Spinal cord (tissue), 10 donors: Measurements from ENCODE around the gene RIN2. TPM values are rescaled to one million over a fixed set of nuclear protein-coding genes. Genes with fewer than 3 reads are reported as not detected.

Experiments
- DNase-seq, 6 donors: peaks; one replicate each; pipeline versions ENCODE4 v3.0.0 to v3.0.0-alpha.2; 2013 to 2015; ENCODE audit warnings: low spot score in 6 of 6, low read depth in 4 of 6
- H3K27ac ChIP-seq: one replicate; pipeline ENCODE4 v1.5.1; 2013; ENCODE audit warnings: low read depth, low read length, control low read depth
- H3K27me3 ChIP-seq: one replicate; pipeline ENCODE4 v1.6.1; 2013; ENCODE audit warnings: low read length; ENCODE audit not compliant: control insufficient read depth, insufficient read depth
- H3K36me3 ChIP-seq: one replicate; pipeline ENCODE4 v1.6.1; 2013; ENCODE audit warnings: low read length; ENCODE audit not compliant: control insufficient read depth, insufficient read depth
- H3K4me1 ChIP-seq: one replicate; pipeline ENCODE4 v1.6.1; 2013; ENCODE audit warnings: low read length; ENCODE audit not compliant: control insufficient read depth, insufficient read depth
- H3K4me3 ChIP-seq: one replicate; pipeline ENCODE4 v1.5.1; 2013; ENCODE audit warnings: low read depth, low read length, control low read depth
- H3K9me3 ChIP-seq: one replicate; pipeline ENCODE4 v1.6.1; 2013; ENCODE audit warnings: low read length; ENCODE audit not compliant: control insufficient read depth, insufficient read depth
- WGBS: methylation state at CpG from one replicate; pipeline ENCODE4 v1.1.5; 2013; ENCODE audit warnings: missing lambda C conversion rate; ENCODE audit not compliant: insufficient coverage; 5-methylcytosine and 5-hydroxymethylcytosine counted together
- polyA plus RNA-seq, 2 donors: library from polyadenylated mRNA; unstranded; fragments of 120-200 nt; gene quantifications; one replicate each; pipeline ENCODE4 v1.2.1, GENCODE V29; 2013; ENCODE audit not compliant: insufficient read length in 2 of 2
- total RNA-seq, 2 donors: library from RNA; depleted of rRNA in 1 of 2; stranded (reverse); fragments of 120-200 nt in 1 of 2; fragments of >200 nt in 1 of 2; gene quantifications; one replicate each; pipeline versions ENCODE4 v1.2.3 to v1.2.4, GENCODE V29; 2013 to 2014
- donor health status: healthy.

Gene RIN2
- total and polyA plus RNA-seq, 4 donors: 29.8 to 49.6 (median 31.8) TPM

DNA sequence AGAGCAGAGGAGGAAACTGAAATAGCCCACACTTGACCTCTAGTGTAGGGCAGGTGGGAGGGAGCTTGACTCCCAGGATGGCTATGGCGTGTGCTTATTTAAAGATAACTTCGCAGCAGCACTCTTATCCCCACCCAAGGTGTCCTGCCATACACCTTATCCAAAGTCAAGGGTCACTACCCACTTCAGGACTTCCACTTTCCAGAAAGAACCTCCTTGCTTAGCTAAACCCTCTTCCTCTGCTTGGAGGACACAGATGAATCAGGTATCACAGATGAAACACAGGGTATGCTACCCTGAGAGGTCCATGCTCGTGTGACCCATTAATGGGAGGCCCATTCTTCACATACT is 2.3 kb downstream of the RIN2 start:
- no peak for DNase-seq
- Histone ChIP-seq H3K4me3 (no peak overlapping the region), H3K27me3 (no peaks in the 10 kb centered on the region), H3K36me3 (no peaks in the 10 kb centered on the region), H3K9me3 (no peaks in the 10 kb centered on the region), H3K4me1 (peaks cover 23% of the 10 kb centered on the region), H3K27ac (no peak overlapping the region)
- 100% methylated on average over 2 of the region's 3 CpGs for WGBS

DNA sequence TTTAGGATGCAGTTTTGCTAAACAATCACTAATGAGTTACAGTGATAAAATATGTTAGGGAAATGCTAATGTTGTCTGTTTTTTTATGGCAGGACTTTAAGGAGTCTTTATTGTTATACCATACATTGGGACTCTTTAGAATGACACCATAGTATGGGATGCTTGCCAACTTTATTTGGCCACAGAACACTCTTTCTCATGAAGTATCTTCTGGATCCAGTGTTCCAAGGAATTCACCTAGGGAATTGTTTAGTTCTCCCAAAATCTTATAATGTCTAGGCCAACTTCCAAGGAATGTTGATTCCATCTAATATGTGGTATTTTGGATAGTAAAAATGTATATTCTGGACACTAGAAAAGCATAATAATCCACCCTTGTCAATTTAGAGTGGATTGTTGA is 3.3 kb downstream of the RIN2 start:
- H3K27ac ChIP-seq: no peak overlapping the region
- H3K27me3 ChIP-seq: no peaks in the 10 kb centered on the region
- H3K36me3 ChIP-seq: no peaks in the 10 kb centered on the region
- no peaks in the 10 kb centered on the region for H3K9me3 ChIP-seq
- H3K4me1 ChIP-seq: peaks cover 23% of the 10 kb centered on the region
- no peak overlapping the region for H3K4me3 ChIP-seq
- DNase-seq: no peak

GRCh38 chr20:19761841-19762240 is 3.8 kb downstream of the RIN2 start:
- H3K27ac ChIP-seq: no peak overlapping the region
- H3K9me3 ChIP-seq: no peaks in the 10 kb centered on the region
- DNase-seq: no peak
- no peaks in the 10 kb centered on the region for H3K27me3 ChIP-seq
- no CpG with 5 or more reads among the region's 2 CpGs for WGBS
- H3K4me1 ChIP-seq: peaks cover 20% of the 10 kb centered on the region
- H3K36me3 ChIP-seq: no peaks in the 10 kb centered on the region
- H3K4me3 ChIP-seq: no peak overlapping the region

GRCh38 chr20:19764207-19764606 is 6.1 kb downstream of the RIN2 start:
- Histone ChIP-seq H3K4me3 (no peak overlapping the region), H3K27me3 (no peaks in the 10 kb centered on the region), H3K4me1 (peaks cover 7% of the 10 kb centered on the region), H3K27ac (no peak overlapping the region), H3K36me3 (no peaks in the 10 kb centered on the region), H3K9me3 (no peaks in the 10 kb centered on the region)
- DNase-seq: no peak
- 70% methylated on average over 5 of the region's 8 CpGs for WGBS

GRCh38 chr20:19765266-19765665 is 7.2 kb downstream of the RIN2 start:
- Histone ChIP-seq H3K27ac (no peak overlapping the region), H3K9me3 (no peaks in the 10 kb centered on the region), H3K27me3 (no peaks in the 10 kb centered on the region), H3K4me3 (no peak overlapping the region), H3K4me1 (peaks cover under 1% of the 10 kb centered on the region), H3K36me3 (no peaks in the 10 kb centered on the region)
- 100% methylated on average over 2 of the region's 2 CpGs for WGBS
- no peak for DNase-seq

DNA sequence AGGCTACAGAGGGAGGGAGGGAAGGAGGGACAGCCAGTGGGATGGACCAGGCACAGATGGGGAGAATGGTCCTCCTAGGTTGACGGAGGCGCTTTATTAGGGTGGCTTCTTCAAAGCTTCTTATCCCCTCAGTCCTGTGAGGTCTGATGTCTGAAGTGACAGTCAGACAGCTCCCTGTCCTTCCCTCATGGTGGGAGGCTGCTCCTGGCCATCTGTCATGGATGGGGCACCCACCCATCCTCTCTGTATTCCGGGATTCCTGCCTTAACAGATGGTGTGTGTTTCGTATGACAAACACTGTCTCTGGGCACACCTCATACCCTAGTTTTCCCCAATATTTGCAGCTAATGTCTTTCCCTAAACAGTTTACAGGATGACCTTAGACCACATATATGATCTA is 7.9 kb downstream of the RIN2 start:
- WGBS: 100% methylated on average over 2 of the region's 4 CpGs
- no peak overlapping the region for H3K27ac ChIP-seq
- no peak overlapping the region for H3K4me3 ChIP-seq
- H3K4me1 ChIP-seq: peaks cover 6% of the 10 kb centered on the region
- no peaks in the 10 kb centered on the region for H3K9me3 ChIP-seq
- H3K36me3 ChIP-seq: no peaks in the 10 kb centered on the region
- no peak for DNase-seq
- no peaks in the 10 kb centered on the region for H3K27me3 ChIP-seq

GRCh38 chr20:19767070-19767469 is 9.0 kb downstream of the RIN2 start:
- 73% methylated on average over 3 of the region's 4 CpGs for WGBS
- H3K9me3 ChIP-seq: no peaks in the 10 kb centered on the region
- H3K4me1 ChIP-seq: peaks cover 6% of the 10 kb centered on the region
- no peaks in the 10 kb centered on the region for H3K36me3 ChIP-seq
- no peak overlapping the region for H3K4me3 ChIP-seq
- DNase-seq: no peak
- no peaks in the 10 kb centered on the region for H3K27me3 ChIP-seq
- no peak overlapping the region for H3K27ac ChIP-seq

DNA sequence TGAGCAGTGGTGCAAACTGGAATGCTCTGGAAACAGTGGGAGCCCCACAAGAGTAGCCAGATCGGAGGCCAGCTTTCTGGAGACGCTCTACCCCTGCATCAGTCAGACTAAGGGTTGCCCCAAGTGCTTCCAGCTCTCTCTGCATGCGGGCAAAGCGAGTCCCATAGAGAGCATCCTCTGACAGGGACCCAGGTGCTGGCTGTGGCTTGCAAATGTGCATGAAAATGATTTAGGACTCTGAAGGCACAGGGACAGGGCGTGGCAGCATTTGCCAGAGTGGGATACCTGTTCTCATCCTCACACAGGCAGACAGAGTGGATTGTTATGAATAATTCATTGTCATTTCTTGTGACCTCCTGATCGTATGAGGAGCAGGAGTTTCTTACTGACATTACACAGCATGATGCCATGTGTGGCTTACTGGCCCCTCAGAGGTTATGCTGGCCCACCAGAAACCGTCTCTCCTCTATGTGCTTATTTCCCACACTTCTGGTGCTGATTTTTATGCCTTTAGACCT is 10.3 kb downstream of the RIN2 start:
- Histone ChIP-seq H3K36me3 (no peaks in the 10 kb centered on the region), H3K4me1 (peaks cover 6% of the 10 kb centered on the region), H3K4me3 (no peak overlapping the region), H3K9me3 (no peaks in the 10 kb centered on the region), H3K27ac (no peak overlapping the region), H3K27me3 (no peaks in the 10 kb centered on the region)
- WGBS: 89% methylated on average over 4 of the region's 7 CpGs
- no peak for DNase-seq

DNA sequence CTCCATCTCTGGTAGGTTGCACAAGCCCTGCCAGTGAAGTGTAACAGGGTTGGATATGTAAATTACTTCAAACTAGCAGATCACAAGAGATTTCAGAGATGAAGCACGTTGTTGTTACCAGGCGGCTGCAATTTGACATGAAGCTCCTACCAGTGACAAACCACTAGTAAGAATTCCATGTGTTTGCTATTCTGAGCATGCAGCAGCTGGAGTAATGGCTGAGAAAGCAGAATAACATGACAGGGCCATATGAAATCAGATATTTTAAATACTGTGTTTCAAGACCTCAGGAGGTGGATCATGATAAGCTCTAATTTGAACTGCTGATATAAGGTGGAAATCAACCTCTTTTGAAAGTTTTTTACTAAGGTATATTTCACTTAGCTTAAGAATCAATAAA is 11.4 kb downstream of the RIN2 start:
- WGBS: 58% methylated on average over 2 of the region's 2 CpGs
- no peaks in the 10 kb centered on the region for H3K9me3 ChIP-seq
- H3K27ac ChIP-seq: no peak overlapping the region
- H3K36me3 ChIP-seq: no peaks in the 10 kb centered on the region
- DNase-seq: peak in 1 of 6 donors; percentile 47
- H3K4me3 ChIP-seq: no peak overlapping the region
- peaks cover 6% of the 10 kb centered on the region for H3K4me1 ChIP-seq
- H3K27me3 ChIP-seq: no peaks in the 10 kb centered on the region

GRCh38 chr20:19770375-19770774 is 12.3 kb downstream of the RIN2 start:
- Histone ChIP-seq H3K27me3 (no peaks in the 10 kb centered on the region), H3K27ac (no peak overlapping the region), H3K36me3 (no peaks in the 10 kb centered on the region), H3K4me1 (peaks cover 6% of the 10 kb centered on the region), H3K4me3 (no peak overlapping the region), H3K9me3 (no peaks in the 10 kb centered on the region)
- WGBS: 74% methylated on average over 5 of the region's 6 CpGs
- no peak for DNase-seq
